ENCODE results near the gene GLB1L3.

GLB1L3 gene

DNA sequence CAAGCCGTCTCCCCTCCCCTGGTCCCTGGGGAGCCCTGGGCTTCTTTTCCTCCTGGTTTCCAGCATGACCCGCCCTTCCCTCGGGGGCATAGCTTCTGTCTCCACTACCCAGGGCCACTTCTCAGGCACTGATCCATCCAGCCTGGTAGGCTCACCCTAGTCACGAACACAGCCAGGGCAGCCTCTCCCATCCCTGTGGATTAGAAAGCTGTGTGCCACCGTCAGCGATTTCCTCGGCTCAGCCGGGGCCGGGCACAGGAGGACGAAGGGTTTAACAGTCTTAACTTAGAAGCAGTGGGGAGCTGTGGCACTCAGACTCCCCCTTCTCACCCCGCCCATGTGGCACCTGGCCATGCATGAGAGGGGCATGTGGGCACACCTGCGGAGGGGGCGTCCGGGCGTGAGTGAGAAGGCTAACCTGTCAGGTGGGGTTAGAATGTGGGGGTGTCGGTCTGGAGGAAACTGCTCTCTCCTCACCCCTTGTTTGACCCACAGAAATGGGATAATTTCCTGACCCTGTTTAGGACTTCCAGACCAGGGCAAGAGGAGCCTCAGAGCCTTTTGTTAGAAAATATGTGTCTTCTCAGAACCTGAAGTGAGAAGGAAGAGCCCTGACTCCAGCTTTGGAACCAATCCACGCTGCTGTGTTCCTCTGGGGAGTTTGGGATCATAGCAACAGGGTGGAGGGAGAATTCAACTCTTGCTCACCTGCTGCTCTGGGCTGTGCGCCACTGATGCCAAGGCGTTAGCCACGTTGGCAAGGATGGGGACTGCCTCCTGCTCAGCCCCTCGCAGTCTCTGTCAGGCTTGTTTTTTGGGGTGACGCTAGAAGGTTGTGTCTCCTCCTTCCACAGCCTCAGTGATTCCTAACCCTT, 70.2 kb downstream of the GLB1L3 start:
- DNase-seq = no peak

DNA sequence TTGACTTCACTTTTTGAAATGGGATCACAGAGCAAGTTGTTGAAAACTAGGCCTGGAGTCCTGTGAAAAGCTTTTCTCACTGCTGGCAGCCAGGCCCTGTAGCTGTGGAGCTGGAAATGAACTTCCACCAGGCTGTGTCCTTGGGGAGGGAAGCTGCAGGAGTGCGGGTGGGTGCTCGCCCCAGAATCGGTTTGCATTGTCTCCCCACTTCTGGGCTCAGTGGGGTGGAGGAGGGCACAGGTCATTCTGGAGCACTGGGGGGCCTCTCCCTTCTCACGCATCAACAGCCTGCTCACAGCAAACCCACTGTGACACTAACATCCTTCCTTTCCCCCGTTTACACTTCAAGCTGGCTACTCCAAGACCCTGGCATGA, 70.8 kb downstream of the GLB1L3 start:
- no peak for DNase-seq

DNA sequence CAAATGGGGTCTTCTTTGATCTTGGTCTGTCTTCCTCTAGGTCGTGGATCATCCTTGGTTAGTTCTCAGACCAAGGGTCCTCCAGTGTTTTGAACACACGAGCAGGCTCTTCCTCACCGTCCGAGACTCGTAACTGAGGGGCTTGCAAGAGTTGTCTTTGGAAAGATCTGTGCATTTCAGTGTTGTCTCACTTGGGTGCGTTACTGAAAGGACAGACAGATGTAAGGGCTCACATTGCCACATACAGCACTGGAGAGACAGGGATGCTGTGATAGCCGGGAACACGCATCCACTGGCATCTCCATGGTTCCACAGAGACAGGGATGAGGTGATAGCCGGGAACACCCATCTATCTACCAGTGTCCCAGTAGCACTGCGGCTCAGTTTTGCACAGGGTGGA, 71.3 kb downstream of the GLB1L3 start:
- no peak for DNase-seq

DNA sequence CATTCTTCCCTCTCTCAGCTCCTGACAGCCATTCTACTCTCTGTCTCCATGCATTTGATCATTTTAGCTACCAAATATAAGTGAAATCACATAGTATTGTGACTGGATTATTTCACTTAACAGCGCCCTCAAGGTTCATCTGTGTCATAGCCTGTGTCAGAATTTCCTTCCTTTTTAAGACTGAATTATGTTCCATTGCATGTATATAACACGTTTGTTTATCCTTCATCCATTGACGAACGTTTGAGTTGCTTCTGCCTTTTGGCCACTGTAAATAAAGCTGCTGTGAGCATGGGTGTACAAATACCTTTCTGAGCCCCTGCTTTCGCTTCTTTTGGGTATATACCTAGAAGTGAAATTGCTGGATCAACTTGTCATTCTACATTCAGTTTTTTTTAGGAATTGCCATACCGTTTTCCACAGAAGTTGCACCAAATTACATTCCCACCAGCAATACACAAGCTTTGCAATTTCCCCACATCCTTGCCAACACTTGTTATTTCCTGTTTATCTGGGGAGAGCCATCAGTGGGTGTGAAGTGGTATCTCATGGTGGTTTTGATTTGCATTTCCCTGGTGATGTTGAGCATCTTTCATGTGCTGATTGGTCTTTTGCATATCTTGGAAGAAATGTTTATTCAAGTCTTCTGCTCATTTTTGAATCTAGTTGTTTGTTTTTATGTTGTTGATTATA, 73.1 kb downstream of the GLB1L3 start:
- DNase-seq = no peak

DNA sequence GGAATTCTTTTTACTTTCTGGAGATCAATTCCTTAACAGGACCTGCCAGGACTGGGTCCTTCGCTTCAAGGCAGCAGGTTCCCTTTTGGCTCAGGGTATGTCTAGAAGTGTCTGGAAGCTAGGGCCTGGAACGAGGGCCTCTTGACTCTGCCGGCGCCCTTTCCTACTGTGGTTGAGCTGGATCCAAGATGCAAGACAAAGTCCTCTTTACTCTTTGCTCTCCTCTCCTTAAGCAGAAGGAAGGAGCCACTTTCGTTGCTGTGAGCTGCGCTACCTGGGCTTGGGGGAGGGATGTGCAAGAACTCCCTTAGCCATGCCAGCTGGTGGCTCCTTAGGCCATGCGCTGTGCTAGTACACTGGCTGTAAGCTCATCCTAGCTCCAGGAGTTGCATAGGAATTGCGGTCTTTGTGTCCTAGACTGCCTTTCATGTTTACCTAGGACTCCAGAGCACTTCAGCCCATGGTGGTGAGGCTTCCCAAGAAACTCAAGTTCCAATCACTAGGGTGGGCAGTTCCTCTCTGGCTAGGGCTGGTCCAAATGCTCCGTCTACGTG, 73.7 kb downstream of the GLB1L3 start:
- DNase-seq = no peak

DNA sequence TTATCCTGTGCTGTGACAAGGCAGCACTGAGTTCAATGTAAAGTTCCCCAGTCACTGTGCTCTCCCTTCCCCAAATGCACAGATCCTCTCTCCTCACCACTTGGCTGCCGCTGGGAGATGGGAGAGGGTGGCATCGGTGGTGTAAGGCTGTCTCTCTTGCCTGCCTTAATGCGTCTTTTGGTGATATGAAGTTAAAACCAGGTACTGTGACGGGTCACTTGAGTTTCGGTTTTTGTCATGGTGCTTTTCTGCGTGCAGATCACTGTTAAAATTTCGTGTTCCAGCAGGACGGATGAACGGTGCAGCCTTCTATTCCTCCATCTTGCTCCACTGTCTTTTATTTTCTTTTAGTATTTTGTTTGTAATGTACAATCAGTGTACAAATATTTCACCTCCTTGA, 74.2 kb downstream of the GLB1L3 start:
- DNase-seq = no peak

- no peak for DNase-seq
Measured at GRCh38 chr11:134352111-134352510, 75.9 kb downstream of the GLB1L3 start.

- no peak for DNase-seq
Measured at GRCh38 chr11:134355136-134355535, 79.0 kb downstream of the GLB1L3 start.

DNA sequence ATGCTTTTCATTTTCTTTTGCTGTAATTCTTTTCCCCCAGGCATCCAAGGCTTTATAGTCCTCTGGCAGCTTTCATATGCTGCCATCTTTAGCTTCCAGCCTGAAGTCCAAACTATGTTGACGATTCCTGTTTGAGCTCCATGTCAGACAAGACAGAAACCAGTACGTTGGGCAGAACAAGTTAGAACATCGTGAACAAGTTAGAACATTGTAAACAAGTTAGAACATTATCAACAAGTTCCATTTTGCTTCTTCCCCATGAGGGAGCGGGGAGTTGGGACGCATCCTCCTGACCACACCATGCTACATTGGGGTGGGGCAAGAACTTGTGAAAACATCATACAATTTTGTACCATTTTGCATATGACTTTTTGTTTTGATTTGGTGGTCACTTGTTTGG, 79.5 kb downstream of the GLB1L3 start:
- no peak for DNase-seq

GRCh38 chr11:134356656-134357544, 80.7 kb downstream of the GLB1L3 start:
- DNase-seq = no peak

DNA sequence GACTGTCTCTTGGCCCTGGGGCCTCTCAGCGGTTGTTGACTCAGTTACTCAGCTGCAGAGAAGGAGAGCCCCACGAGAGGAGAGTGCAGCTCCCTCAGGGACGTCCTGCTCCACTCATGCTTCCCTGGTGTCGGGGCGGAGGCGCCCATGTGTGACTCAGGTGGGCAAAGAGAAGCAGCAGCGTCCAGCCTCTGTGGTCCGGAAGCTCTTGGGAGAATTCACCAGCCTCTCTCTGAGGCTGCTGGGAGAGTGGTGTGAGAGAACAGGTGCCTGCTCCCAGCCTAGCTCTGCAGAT, 81.3 kb downstream of the GLB1L3 start:
- no peak for DNase-seq

DNA sequence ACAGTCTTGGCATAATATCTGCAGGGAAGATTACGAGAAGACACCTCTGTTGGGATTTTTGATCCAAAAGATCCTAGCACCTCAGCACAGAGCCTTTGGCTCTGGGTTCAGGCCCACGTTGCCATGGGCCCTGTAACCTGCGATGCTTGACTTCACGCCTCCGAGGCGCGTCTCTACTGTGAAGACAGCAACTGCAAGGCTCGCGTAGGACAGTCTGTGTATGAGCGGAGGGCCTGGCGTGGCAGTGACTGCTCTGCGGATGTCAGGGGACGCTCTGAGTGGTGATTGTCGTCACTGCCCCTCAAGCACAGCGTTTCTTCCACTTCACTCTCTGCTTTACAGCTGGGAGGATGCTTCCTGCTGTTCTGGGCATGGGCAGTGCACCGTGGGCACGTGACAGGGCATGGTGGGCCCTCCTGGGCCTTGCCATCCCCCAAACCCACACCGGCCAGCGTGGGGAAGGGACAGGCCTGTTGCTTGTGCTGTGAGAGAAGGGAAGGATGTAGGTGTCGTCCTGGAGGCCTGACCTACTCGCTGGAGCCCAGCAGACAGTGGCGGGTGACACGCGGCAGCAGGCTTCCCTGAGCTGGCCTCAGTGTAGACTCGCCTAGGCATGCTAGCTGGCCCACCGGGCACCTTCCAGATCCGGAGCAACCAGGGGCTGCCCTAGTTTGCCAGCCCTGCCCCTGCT, 82.1 kb downstream of the GLB1L3 start:
- no peak for DNase-seq

GRCh38 chr11:134358856-134359490, 82.8 kb downstream of the GLB1L3 start:
- DNase-seq = no peak

DNA sequence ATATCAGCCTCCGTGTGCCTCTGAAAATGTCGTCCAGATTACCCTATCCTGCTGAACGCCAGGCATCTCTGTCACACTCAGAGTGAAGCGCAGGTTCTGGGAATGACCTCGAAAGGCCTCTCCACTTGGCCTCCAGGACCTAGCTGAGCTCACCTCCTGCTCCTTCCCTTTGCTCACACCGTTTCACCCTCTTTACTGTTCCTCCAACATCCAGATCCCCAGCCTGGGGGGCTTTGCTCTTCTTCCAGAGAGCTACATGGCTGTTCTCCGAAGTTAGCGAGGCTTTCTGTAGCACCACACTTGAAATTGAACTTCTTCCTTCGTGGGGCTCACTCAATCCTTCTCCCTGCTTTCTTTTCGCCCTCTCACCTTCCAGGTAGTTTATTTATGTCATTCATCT, 83.5 kb downstream of the GLB1L3 start:
- no peak for DNase-seq

GRCh38 chr11:134360050-134360835, 84.1 kb downstream of the GLB1L3 start:
- no peak for DNase-seq

GRCh38 chr11:134361661-134362060, 85.5 kb downstream of the GLB1L3 start:
- no peak for DNase-seq

DNA sequence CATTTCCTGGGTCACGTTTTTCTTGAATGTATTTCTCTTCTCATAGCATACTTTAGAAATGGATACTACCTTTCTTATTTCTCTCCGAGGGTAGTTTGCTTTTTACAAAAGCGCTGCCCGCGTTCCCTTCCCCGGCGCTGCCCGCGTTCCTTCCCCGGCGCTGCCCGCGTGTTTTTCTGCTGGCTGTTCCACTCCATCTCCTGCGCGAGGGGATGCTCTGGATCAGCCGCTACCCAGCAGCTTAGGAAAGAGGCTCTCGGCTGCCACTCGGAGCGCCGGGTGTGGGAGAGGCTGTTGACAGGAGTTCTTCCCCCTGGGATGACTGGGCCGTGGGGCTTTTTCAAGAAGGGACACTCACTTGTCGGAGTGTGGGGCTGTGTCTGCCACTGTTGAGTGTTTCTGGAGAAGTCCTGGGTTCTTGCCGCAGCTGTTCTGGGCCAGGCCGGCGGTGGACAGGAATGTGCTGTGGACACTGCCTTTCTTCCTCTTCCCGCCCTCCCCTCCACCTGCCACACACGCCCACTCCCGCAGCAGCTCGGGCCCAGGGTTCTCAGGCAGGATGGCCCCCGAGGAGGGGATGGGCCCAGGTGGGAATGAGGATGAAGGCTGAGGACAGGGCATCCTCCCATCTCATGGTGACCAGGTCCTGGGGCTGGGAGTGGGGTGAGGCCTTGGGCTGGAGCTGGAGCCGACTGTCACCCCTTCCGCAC, 86.2 kb downstream of the GLB1L3 start:
- no peak for DNase-seq

GRCh38 chr11:134363161-134363560, 87.0 kb downstream of the GLB1L3 start:
- no peak for DNase-seq

DNA sequence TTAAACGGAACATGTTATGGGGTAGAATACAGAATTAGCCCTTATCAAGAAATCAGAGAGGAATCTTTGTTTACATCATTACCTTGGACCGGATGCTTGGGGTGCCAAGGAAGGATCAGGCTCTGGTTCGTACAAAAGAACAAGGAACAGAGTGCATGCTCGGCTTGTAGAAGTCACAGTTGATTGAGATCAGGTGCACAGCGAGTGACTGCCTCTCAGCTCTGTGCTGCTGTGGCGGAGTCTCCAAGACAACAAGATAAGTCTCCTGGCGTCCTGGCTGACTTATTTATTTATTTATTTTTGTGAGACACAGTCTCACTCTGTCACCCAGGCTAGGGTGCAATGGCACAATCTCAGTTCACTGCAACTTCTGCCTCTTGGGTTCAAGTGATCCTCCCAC, 87.4 kb downstream of the GLB1L3 start:
- DNase-seq = no peak

- DNase-seq = no peak
Measured at GRCh38 chr11:134364261-134364660, 88.1 kb downstream of the GLB1L3 start.

Data from NCI-H2081 treated with DMSO at 0.1 percent for 48 hours (cell line).